Measurements from ENCODE around the gene PI4K2B. TPM values are rescaled to one million over a fixed set of nuclear protein-coding genes. Genes with fewer than 3 reads are reported as not detected.
"Not testable (repeated sequence)": the region's sequence is repeated elsewhere in the genome, so short reads cannot be mapped to it uniquely, and the experiment has no call there.

Gene PI4K2B
- total RNA-seq, 1 experiment from 2014 or later: 10.3 TPM

GRCh38 chr4:25249494-25249893 lies 15.7 kb downstream of the PI4K2B start:
- not testable (repeated sequence) for H3K4me2 ChIP-seq (ENCODE audit: insufficient read depth, insufficient read length, low read length); H3K79me2 ChIP-seq (ENCODE audit: insufficient read depth, low read length); H3K4me3 Mint-ChIP-seq; H2BK5ac ChIP-seq (ENCODE audit: insufficient read length, low read length); H2BK120ac ChIP-seq (ENCODE audit: low read depth, low read length, poor library complexity, severe bottlenecking); H3K27ac ChIP-seq (ENCODE audit: insufficient read length, low read depth, low read length); H3K27me3 ChIP-seq (ENCODE audit: insufficient read depth, low read length); H3K23ac ChIP-seq (ENCODE audit: insufficient read length, low read depth, low read length); H2BK15ac ChIP-seq (ENCODE audit: low read depth, low read length); H3K18ac ChIP-seq (ENCODE audit: insufficient read length, low read depth, low read length); H3K9me3 ChIP-seq (ENCODE audit: control insufficient read depth, low read depth, low read length); H3K27me3 Mint-ChIP-seq (ENCODE audit: low read depth); H3K56ac ChIP-seq (ENCODE audit: insufficient read length, low read depth, low read length); H4K5ac ChIP-seq (ENCODE audit: insufficient read length, low read depth, low read length); H3T11ph ChIP-seq (ENCODE audit: low read length); H4K91ac ChIP-seq (ENCODE audit: insufficient read length, low read depth, low read length); DNase-seq; H3K79me1 ChIP-seq (ENCODE audit: insufficient read depth, low read depth, low read length, poor library complexity, severe bottlenecking); H2BK12ac ChIP-seq (ENCODE audit: insufficient read length, low read depth, low read length); H3K9ac ChIP-seq (ENCODE audit: extremely low read depth, insufficient read length, low read length); H2AFZ ChIP-seq (ENCODE audit: low read length); H3K14ac ChIP-seq (ENCODE audit: insufficient read depth, low read length); H3K23me2 ChIP-seq (ENCODE audit: insufficient read length, low read depth, low read length, poor library complexity, severe bottlenecking); H2AK5ac ChIP-seq (ENCODE audit: insufficient read length, low read length); H4K8ac ChIP-seq (replicated peaks; ENCODE audit: insufficient read length, low read depth, low read length); H4K20me1 ChIP-seq (ENCODE audit: control insufficient read depth, insufficient read depth, insufficient read length); H3K4me1 ChIP-seq (ENCODE audit: insufficient read depth, low read length); H2BK20ac ChIP-seq (ENCODE audit: low read depth, low read length, poor library complexity, severe bottlenecking); H3K27ac Mint-ChIP-seq; H3K4ac ChIP-seq (ENCODE audit: low read depth, low read length)
- H3K36me3 Mint-ChIP-seq (ENCODE audit: insufficient read depth in 1 of 3, low read depth in 3 of 3): peaks cover 14 to 19% (median 18%) of the 10 kb centered on the region in 3 experiments
- H3K9me3 Mint-ChIP-seq: peaks cover 13 to 14% of the 10 kb centered on the region in 2 experiments; a peak in 4 of 5 replicates
- WGBS (ENCODE audit: extremely low coverage, insufficient read length, low lambda C conversion rate): no CpG with 5 or more reads among the region's 25 CpGs
- H3K4me1 Mint-ChIP-seq: peaks cover 11 to 13% of the 10 kb centered on the region in 2 experiments

Data from H9 (cell line).